ELF-1 (cell line): ENCODE results near the gene ABCF3.
"Not testable (repeated sequence)": the region's sequence is repeated elsewhere in the genome, so short reads cannot be mapped to it uniquely, and the experiment has no call there.

Experiments used
- DNase-seq: peaks from one replicate; pipeline ENCODE4 v3.0.0-alpha.2; 2016; ENCODE audit warnings: low read depth, low spot score

ABCF3 gene

GRCh38 chr3:184186184-184186901 is at the start of gene ABCF3:
Gene ABCF3 (plus strand): TSS chr3:184186199. CDS start chr3:184186208, 9 bp downstream.
- no peak for DNase-seq

GRCh38 chr3:184140436-184140835 is 45.6 kb upstream of the ABCF3 start:
- DNase-seq = no peak

GRCh38 chr3:184142199-184142598 is 43.8 kb upstream of the ABCF3 start:
- no peak for DNase-seq

GRCh38 chr3:184143327-184143726 is 42.7 kb upstream of the ABCF3 start:
- no peak for DNase-seq

GRCh38 chr3:184144505-184144904 is 41.5 kb upstream of the ABCF3 start:
- DNase-seq = no peak

- peak; percentile 60 for DNase-seq
Observed at GRCh38 chr3:184145111-184145524, 40.9 kb upstream of the ABCF3 start.

GRCh38 chr3:184145751-184146270 is 40.2 kb upstream of the ABCF3 start:
- DNase-seq = no peak

- no peak for DNase-seq
Observed at GRCh38 chr3:184148076-184148475, 37.9 kb upstream of the ABCF3 start.

GRCh38 chr3:184149123-184149522 is 36.9 kb upstream of the ABCF3 start:
- no peak for DNase-seq

- DNase-seq = peak; percentile 19
Observed at GRCh38 chr3:184149770-184150169, 36.2 kb upstream of the ABCF3 start.

GRCh38 chr3:184154885-184155643 is 30.9 kb upstream of the ABCF3 start, which contains the start of gene DVL3:
Gene DVL3 (plus strand): TSS chr3:184155377. CDS start chr3:184155636, 259 bp downstream.
- peak; percentile 69 for DNase-seq

- DNase-seq = peak; percentile 52
Observed at GRCh38 chr3:184155644-184156521, 30.1 kb upstream of the ABCF3 start.

GRCh38 chr3:184156522-184156955 is 29.5 kb upstream of the ABCF3 start:
- DNase-seq = peak; percentile 71

- DNase-seq = no peak
Observed at GRCh38 chr3:184157206-184157605, 28.8 kb upstream of the ABCF3 start.

GRCh38 chr3:184158404-184158803 is 27.6 kb upstream of the ABCF3 start:
- DNase-seq = no peak

- no peak for DNase-seq
Observed at GRCh38 chr3:184160456-184160855, 25.5 kb upstream of the ABCF3 start.

- not testable (repeated sequence) for DNase-seq
Observed at GRCh38 chr3:184162571-184163070, 23.4 kb upstream of the ABCF3 start.

GRCh38 chr3:184164648-184165330 is 21.2 kb upstream of the ABCF3 start:
- no peak for DNase-seq

GRCh38 chr3:184165543-184165942 is 20.5 kb upstream of the ABCF3 start:
- DNase-seq = no peak

GRCh38 chr3:184166671-184167070 is 19.3 kb upstream of the ABCF3 start:
- DNase-seq = no peak

GRCh38 chr3:184167786-184168185 is 18.2 kb upstream of the ABCF3 start:
- DNase-seq = no peak
